DOHH2 (cell line): ENCODE measurements around the gene PCBP2.

Source experiments
- H3F3A ChIP-seq: fragments of 200-600 bp; sonication (generic), shearing (Covaris generic); 2 replicates; pipeline ENCODE4 v1.6.0; 2016; ENCODE audit warnings: antibody characterized with exemption, mild to moderate bottlenecking; ENCODE audit not compliant: control insufficient read depth, insufficient read depth
- H3K27ac ChIP-seq: fragments of 200-600 bp; sonication (generic); 2 replicates; pipeline ENCODE4 v1.5.1; 2014; ENCODE audit warnings: low read depth, mild to moderate bottlenecking, low read length, moderate library complexity
- H3K27me3 ChIP-seq: fragments of 200-600 bp; sonication (generic); 2 replicates; pipeline ENCODE4 v1.6.1; 2014; ENCODE audit warnings: mild to moderate bottlenecking, low read length, mixed read lengths; ENCODE audit not compliant: control insufficient read depth
- H3K36me3 ChIP-seq: fragments of 200-600 bp; sonication (generic); 2 replicates; pipeline ENCODE4 v1.6.1; 2014; ENCODE audit warnings: mild to moderate bottlenecking, low read length, moderate library complexity, mixed read lengths; ENCODE audit not compliant: control insufficient read depth
- H3K4me1 ChIP-seq: fragments of 200-600 bp; sonication (generic); 2 replicates; pipeline ENCODE4 v1.6.1; 2014; ENCODE audit warnings: mild to moderate bottlenecking, low read length, mixed read lengths; ENCODE audit not compliant: control insufficient read depth
- H3K4me2 ChIP-seq: fragments of 200-600 bp; sonication (generic); 2 replicates; pipeline ENCODE4 v1.6.0; 2014; ENCODE audit warnings: mild to moderate bottlenecking, low read length, moderate library complexity
- H3K4me3 ChIP-seq: fragments of 200-600 bp; sonication (generic); 2 replicates; pipeline ENCODE4 v1.5.1; 2014; ENCODE audit warnings: mild to moderate bottlenecking, low read length, mixed read lengths
- H3K79me2 ChIP-seq: fragments of 200-600 bp; sonication (generic); 2 replicates; pipeline ENCODE4 v1.6.1; 2014; ENCODE audit warnings: mild to moderate bottlenecking, low read length, mixed read lengths; ENCODE audit not compliant: control insufficient read depth
- H3K9me2 ChIP-seq: fragments of 200-600 bp; sonication (generic); replicated peaks from 2 replicates; pipeline ENCODE4 v1.6.1; 2014; ENCODE audit warnings: mild to moderate bottlenecking, low read length, mixed read lengths; ENCODE audit not compliant: control insufficient read depth
- H3K9me3 ChIP-seq: fragments of 200-600 bp; sonication (generic); 2 replicates; pipeline ENCODE4 v1.6.1; 2014; ENCODE audit warnings: antibody characterized with exemption, low read length, mixed read lengths; ENCODE audit not compliant: control insufficient read depth, insufficient read depth
- H4K20me1 ChIP-seq: fragments of 200-600 bp; sonication (generic); 2 replicates; pipeline ENCODE4 v1.6.0; 2014; ENCODE audit warnings: low read depth, mild to moderate bottlenecking, antibody characterized with exemption, low read length, moderate library complexity; ENCODE audit not compliant: control insufficient read depth, insufficient read depth
- EZH2phosphoT487 ChIP-seq: fragments of 200-600 bp; sonication (generic); IDR thresholded peaks from 2 replicates; pipeline ENCODE4 v1.6.1; 2017; ENCODE audit warnings: borderline replicate concordance, mild to moderate bottlenecking, antibody characterized with exemption, low read length, moderate library complexity, mixed read lengths
- TF ChIP-seq, protein P1 (sequence below): fragments of 200-600 bp; sonication (generic); IDR thresholded peaks from one replicate; pipeline ENCODE4 v1.5.1; 2014; ENCODE audit warnings: antibody characterized with exemption, mild to moderate bottlenecking, low read depth, low read length; ENCODE audit not compliant: poor library complexity, severe bottlenecking

The PCBP2 gene

DNA sequence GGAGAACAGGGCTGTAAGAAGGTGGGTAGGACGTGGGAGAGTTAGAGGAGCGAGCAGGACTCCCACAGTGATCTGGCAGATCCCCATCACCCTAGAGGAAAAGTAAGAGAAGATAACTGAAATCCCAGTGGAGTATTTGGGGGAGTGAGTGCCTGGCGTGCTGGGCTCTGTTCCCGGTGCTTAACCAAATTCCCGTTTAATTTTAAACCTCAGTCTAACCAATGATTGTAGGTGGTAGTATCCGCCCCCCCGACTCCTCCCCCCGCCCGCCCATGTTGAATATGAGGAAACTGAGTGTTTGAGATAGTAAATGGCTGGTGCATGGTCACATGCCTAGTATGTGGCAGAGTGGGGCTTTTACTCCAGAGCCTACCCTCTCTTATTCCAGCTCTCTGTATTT lies 50.4 kb downstream of the PCBP2 start:
- Histone ChIP-seq H3K27me3 (no peaks in the 10 kb centered on the region), H3K36me3 (peaks cover 25% of the 10 kb centered on the region; the same call in 1 of the 2 replicates), H3K4me1 (peaks cover 37% of the 10 kb centered on the region), H3K4me3 (peak overlapping the region; percentile 93), H3K79me2 (peaks cover 32% of the 10 kb centered on the region), H3K4me2 (peak overlapping the region; percentile 96), H4K20me1 (no peaks in the 10 kb centered on the region), H3F3A (peaks cover 7% of the 10 kb centered on the region), H3K9me3 (no peaks in the 10 kb centered on the region), H3K9me2 (no peaks in the 10 kb centered on the region), H3K27ac (no peak overlapping the region)
- TF ChIP-seq, protein P1, sequence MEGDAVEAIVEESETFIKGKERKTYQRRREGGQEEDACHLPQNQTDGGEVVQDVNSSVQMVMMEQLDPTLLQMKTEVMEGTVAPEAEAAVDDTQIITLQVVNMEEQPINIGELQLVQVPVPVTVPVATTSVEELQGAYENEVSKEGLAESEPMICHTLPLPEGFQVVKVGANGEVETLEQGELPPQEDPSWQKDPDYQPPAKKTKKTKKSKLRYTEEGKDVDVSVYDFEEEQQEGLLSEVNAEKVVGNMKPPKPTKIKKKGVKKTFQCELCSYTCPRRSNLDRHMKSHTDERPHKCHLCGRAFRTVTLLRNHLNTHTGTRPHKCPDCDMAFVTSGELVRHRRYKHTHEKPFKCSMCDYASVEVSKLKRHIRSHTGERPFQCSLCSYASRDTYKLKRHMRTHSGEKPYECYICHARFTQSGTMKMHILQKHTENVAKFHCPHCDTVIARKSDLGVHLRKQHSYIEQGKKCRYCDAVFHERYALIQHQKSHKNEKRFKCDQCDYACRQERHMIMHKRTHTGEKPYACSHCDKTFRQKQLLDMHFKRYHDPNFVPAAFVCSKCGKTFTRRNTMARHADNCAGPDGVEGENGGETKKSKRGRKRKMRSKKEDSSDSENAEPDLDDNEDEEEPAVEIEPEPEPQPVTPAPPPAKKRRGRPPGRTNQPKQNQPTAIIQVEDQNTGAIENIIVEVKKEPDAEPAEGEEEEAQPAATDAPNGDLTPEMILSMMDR, result no peak
- no peak for TF ChIP-seq EZH2phosphoT487

DNA sequence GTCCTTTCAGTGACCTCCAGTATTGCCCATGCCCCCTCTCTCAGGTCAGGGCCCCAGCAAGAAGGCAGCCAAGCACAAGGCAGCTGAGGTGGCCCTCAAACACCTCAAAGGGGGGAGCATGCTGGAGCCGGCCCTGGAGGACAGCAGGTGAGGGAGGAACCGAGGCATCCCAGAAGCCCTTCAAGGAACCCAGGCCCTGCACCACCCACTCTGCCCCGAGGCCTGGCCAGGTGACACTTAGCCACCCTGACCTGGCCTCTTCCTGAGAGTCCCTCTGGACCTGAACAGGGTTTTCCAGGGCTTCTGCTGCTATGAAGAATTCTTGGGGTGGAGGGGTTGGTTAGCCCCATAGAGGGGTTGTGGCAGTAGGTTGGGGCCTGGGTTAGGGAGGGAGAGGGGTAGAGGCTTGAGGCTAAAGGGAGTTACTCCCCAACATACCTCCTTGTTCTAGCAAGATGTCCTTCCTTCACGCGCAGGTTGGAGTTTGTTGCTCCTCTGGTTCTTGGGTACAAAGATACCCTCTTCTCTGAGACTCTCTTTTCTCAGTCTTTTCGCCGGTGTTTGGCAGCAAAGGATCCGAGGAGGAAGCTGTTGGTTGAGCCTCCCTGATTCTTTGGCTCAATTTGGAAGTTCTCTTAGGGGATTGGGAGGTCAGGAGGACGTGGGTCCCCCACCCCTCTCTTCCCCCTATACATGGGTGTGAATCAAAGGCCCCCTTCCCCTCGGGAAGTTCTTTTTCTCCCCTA lies 51.3 kb downstream of the PCBP2 start:
- peaks cover 7% of the 10 kb centered on the region for H3F3A ChIP-seq
- TF ChIP-seq EZH2phosphoT487, result no peak
- TF ChIP-seq, protein P1, result no peak
- no peaks in the 10 kb centered on the region for H3K27me3 ChIP-seq
- H3K4me2 ChIP-seq, result 0 out of 2 replicates have a peak overlapping the region, but pooled peaks have one; percentile 96
- H3K36me3 ChIP-seq, result peaks cover 23% of the 10 kb centered on the region; the same call in 1 of the 2 replicates
- no peak overlapping the region for H3K4me3 ChIP-seq
- H4K20me1 ChIP-seq, result no peaks in the 10 kb centered on the region
- H3K9me2 ChIP-seq, result no peaks in the 10 kb centered on the region
- no peak overlapping the region for H3K27ac ChIP-seq
- no peaks in the 10 kb centered on the region for H3K9me3 ChIP-seq
- peaks cover 29% of the 10 kb centered on the region for H3K4me1 ChIP-seq
- peaks cover 29% of the 10 kb centered on the region for H3K79me2 ChIP-seq

DNA sequence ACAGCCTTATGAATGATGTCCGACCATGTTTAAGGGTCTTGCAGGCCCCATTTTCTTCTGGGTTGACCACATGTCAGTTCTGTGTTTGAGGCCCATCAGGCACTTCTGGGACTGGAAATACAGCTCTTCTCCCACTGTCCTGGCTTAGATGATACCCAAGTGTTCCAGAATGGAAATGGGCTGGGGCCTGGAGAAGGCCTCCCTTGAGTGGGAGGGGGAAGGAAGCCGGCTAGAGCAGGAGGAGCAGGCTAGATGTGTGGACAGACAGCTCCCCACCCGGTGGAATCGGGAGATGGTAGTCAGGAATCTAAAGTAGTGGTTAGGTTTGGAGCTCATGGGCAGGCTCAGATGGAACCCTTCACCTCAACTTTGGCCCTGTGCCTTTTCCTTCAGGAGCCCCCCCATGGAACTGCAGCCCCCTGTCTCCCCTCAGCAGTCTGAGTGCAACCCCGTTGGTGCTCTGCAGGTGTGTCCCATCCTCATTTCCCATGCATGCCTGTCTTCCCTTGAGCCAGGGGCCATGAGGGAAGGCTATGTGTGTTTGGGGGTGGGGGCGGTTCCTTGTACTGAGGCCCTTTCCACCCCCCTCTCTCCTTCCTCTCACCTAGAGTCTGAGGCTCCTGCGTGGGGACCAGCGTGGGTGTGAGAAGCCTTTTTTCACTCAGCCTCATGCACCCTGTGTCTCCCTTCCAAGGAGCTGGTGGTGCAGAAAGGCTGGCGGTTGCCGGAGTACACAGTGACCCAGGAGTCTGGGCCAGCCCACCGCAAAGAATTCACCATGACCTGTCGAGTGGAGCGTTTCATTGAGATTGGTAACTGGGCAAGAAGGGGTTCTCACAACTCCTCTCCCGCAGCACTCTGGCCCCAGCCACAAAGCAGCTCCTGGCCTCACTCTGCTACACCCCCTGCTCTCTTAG lies 52.4 kb downstream of the PCBP2 start:
- Histone ChIP-seq H4K20me1 (no peaks in the 10 kb centered on the region), H3K9me2 (no peaks in the 10 kb centered on the region), H3K4me2 (no peak overlapping the region), H3K79me2 (peaks cover 19% of the 10 kb centered on the region), H3F3A (peaks cover 10% of the 10 kb centered on the region), H3K27ac (no peak overlapping the region), H3K9me3 (no peaks in the 10 kb centered on the region), H3K36me3 (peaks cover 23% of the 10 kb centered on the region; the same call in 1 of the 2 replicates), H3K4me3 (no peak overlapping the region), H3K4me1 (peaks cover 29% of the 10 kb centered on the region), H3K27me3 (no peaks in the 10 kb centered on the region)
- TF ChIP-seq EZH2phosphoT487, result no peak
- TF ChIP-seq, protein P1, result no peak
